Caco-2 (cell line): ENCODE data around the gene IRF9. TPM values are rescaled to one million over a fixed set of nuclear protein-coding genes. Genes with fewer than 3 reads are reported as not detected.

Experiments used
- BruUV-seq: library from RNA; stranded (reverse); fragments of 400-500 nt; replicated peaks from 2 replicates; lab custom pipeline; 2021; lab: Mats Ljungman, UMichigan
- CTCF ChIA-PET: fragments of 300-600 bp; sonication (Branson Sonifier 250); formaldehyde crosslinking; loops from one replicate; lab custom pipeline; 2022; ENCODE audit warnings: antibody characterized with exemption; lab: Charles Lee
- POLR2A ChIA-PET: fragments of 300-600 bp; sonication (Branson Sonifier 250); formaldehyde crosslinking; loops from one replicate; lab custom pipeline; 2022; ENCODE audit warnings: antibody characterized with exemption; lab: Charles Lee
- DNase-seq, 2 experiments: peaks; one replicate each; pipeline versions ENCODE4 v3.0.0 to v3.0.0-alpha.2; 2020 to 2022
- H3K27me3 ChIP-seq: replicated peaks from 2 replicates; pipeline ENCODE4 v1.6.0; 2011; ENCODE audit warnings: low read length; ENCODE audit not compliant: control insufficient read depth, insufficient read depth
- H3K36me3 ChIP-seq: 2 replicates; pipeline ENCODE4 v1.5.1; 2011; ENCODE audit warnings: low read length; ENCODE audit not compliant: control insufficient read depth, insufficient read depth
- H3K4me1 ChIP-seq: fragments of 250-450 bp; sonication (Bioruptor Pico); 2 replicates; pipeline ENCODE4 v1.5.1; 2020; ENCODE audit warnings: mild to moderate bottlenecking
- H3K4me3 ChIP-seq: 2 replicates; pipeline ENCODE4 v1.5.1; 2011; ENCODE audit warnings: low read depth, mild to moderate bottlenecking, control low read depth, low read length
- H3K9me3 ChIP-seq: fragments of 250-450 bp; sonication (Bioruptor Pico); 2 replicates; pipeline ENCODE4 v1.5.1; 2020; ENCODE audit warnings: mild to moderate bottlenecking, moderate library complexity
- H3K27ac Mint-ChIP-seq: one replicate; pipeline ENCODE4 v1.8.0; 2022; ENCODE audit warnings: mixed read lengths; ENCODE audit not compliant: unreplicated experiment
- H3K27me3 Mint-ChIP-seq: one replicate; pipeline ENCODE4 v1.8.0; 2022; ENCODE audit warnings: mixed read lengths; ENCODE audit not compliant: insufficient read depth, unreplicated experiment
- H3K36me3 Mint-ChIP-seq: one replicate; pipeline ENCODE4 v1.8.0; 2022; ENCODE audit warnings: mild to moderate bottlenecking, mixed read lengths; ENCODE audit not compliant: insufficient read depth, unreplicated experiment
- H3K4me1 Mint-ChIP-seq: one replicate; pipeline ENCODE4 v1.8.0; 2022; ENCODE audit warnings: low read depth, mixed read lengths; ENCODE audit not compliant: unreplicated experiment
- H3K4me3 Mint-ChIP-seq: one replicate; pipeline ENCODE4 v1.8.0; 2022; ENCODE audit warnings: mild to moderate bottlenecking, moderate library complexity, mixed read lengths; ENCODE audit not compliant: unreplicated experiment
- H3K9me3 Mint-ChIP-seq: one replicate; pipeline ENCODE4 v1.8.0; 2022; ENCODE audit warnings: mixed read lengths; ENCODE audit not compliant: unreplicated experiment
- intact Hi-C: fragments of 100-400 bp; cut with micrococcal nuclease; formaldehyde crosslinking; loops from one replicate; pipeline ENCODE4 v1.10.0; 2022; ENCODE audit not compliant: unreplicated experiment
- total RNA-seq: library from RNA; stranded (reverse); gene quantifications from 2 replicates; pipeline ENCODE4 v1.2.3, GENCODE V29; 2022
- TF ChIP-seq, protein P1 (sequence below), 2 experiments: fragments of 200-600 bp in 1 of 2; IDR thresholded peaks; 1 replicate in 1 of 2; 2 replicates in 1 of 2; pipeline versions ENCODE4 v1.5.1 to v1.8.0; 2011 to 2022; ENCODE audit warnings: antibody characterized with exemption in 1 of 2, control low read depth in 1 of 2, inconsistent platforms in 1 of 2, low read depth in 1 of 2, low read length in 1 of 2, mild to moderate bottlenecking in 1 of 2, moderate library complexity in 1 of 2; ENCODE audit not compliant: insufficient read depth in 1 of 2, severe bottlenecking in 1 of 2, unreplicated experiment in 1 of 2

Gene IRF9
- total RNA-seq, 1 experiment from 2014 or later, result 55.4 TPM

DNA sequence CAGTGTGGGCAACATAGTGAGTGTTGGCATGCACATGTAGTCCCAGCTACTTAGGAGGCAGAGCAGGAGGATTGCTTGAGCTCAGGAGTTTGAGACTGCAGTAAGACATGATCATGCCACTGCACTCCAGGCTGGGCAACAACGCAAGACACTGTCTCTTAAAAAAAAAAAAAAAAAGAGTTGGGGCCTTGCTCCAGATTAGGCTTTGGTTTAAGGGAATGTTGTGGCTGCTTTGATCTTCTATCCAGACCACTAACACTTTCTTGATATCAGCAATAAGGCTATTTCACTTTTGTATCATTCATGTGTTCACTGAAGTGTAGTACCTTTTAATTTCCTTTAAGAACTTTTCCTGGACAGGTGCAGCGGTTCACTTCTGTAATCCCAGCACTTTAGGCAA is 33.4 kb upstream of the IRF9 start:
- no peaks in the 10 kb centered on the region for H3K36me3 Mint-ChIP-seq
- DNase-seq, result no peak
- BruUV-seq, result no TSS peak
- TF ChIP-seq, protein P1, sequence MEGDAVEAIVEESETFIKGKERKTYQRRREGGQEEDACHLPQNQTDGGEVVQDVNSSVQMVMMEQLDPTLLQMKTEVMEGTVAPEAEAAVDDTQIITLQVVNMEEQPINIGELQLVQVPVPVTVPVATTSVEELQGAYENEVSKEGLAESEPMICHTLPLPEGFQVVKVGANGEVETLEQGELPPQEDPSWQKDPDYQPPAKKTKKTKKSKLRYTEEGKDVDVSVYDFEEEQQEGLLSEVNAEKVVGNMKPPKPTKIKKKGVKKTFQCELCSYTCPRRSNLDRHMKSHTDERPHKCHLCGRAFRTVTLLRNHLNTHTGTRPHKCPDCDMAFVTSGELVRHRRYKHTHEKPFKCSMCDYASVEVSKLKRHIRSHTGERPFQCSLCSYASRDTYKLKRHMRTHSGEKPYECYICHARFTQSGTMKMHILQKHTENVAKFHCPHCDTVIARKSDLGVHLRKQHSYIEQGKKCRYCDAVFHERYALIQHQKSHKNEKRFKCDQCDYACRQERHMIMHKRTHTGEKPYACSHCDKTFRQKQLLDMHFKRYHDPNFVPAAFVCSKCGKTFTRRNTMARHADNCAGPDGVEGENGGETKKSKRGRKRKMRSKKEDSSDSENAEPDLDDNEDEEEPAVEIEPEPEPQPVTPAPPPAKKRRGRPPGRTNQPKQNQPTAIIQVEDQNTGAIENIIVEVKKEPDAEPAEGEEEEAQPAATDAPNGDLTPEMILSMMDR (IDR thresholded peaks at IDR 0.05; ENCODE audit: insufficient read depth in 1 of 2, low read depth in 1 of 2, low read length in 1 of 2, severe bottlenecking in 1 of 2, unreplicated experiment in 1 of 2), result no peak
- no peaks in the 10 kb centered on the region for H3K27me3 Mint-ChIP-seq
- no peak overlapping the region for H3K4me3 ChIP-seq
- intact Hi-C loops, result no loop called here
- H3K4me1 Mint-ChIP-seq, result no peaks in the 10 kb centered on the region
- POLR2A ChIA-PET, result no interaction called here
- no peak overlapping the region for H3K4me3 Mint-ChIP-seq
- H3K36me3 ChIP-seq, result no peaks in the 10 kb centered on the region; the same call in 1 of the 2 replicates
- no peaks in the 10 kb centered on the region for H3K27me3 ChIP-seq
- CTCF ChIA-PET, result interaction anchor here (0.6 kb wide), 1 partner anchor 195 kb away, joined by 6 read pairs; no protein-coding TSS in a partner anchor
- H3K27ac Mint-ChIP-seq, result no peak overlapping the region
- no peaks in the 10 kb centered on the region for H3K9me3 Mint-ChIP-seq
- H3K9me3 ChIP-seq, result no peaks in the 10 kb centered on the region
- no peaks in the 10 kb centered on the region for H3K4me1 ChIP-seq

DNA sequence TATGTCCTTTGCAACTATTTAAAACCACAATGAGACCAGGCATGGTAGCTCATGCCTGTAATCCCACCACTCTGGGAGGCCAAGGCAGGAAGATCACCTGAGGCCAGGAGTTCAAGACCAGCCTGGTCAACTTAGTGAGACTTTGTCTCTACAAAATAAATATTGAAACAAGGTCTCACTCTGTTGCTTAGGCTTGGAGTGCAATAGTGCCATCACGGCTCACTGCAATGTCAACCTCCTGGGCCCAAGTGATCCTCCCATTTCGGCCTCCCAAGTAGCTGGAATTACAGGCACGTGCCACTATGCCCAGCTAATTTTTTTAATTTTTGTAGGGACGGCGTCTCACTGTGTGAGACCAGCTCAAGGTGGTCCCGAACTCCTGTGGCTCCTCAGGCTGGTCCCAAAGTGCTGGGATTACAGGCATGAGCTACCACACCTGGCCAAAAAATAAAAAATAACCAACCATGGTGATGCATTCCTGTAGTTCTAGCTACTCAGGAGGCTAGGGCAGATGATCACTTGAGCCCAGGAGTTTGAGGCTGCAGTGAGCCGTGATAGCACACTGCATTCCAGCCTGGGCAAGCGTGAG is 31.6 kb upstream of the IRF9 start:
- Histone ChIP-seq H3K27me3 (no peaks in the 10 kb centered on the region), H3K4me1 (no peaks in the 10 kb centered on the region), H3K4me3 (no peak overlapping the region), H3K36me3 (no peaks in the 10 kb centered on the region), H3K9me3 (no peaks in the 10 kb centered on the region)
- BruUV-seq, result no TSS peak
- ChIA-PET POLR2A (no interaction called here), CTCF (no interaction called here)
- no peaks in the 10 kb centered on the region for H3K36me3 Mint-ChIP-seq
- H3K27ac Mint-ChIP-seq, result no peak overlapping the region
- TF ChIP-seq, protein P1 (IDR thresholded peaks at IDR 0.05; ENCODE audit: insufficient read depth in 1 of 2, low read depth in 1 of 2, low read length in 1 of 2, severe bottlenecking in 1 of 2, unreplicated experiment in 1 of 2), result no peak
- intact Hi-C loops, result no loop called here
- no peaks in the 10 kb centered on the region for H3K27me3 Mint-ChIP-seq
- H3K9me3 Mint-ChIP-seq, result no peaks in the 10 kb centered on the region
- H3K4me1 Mint-ChIP-seq, result no peaks in the 10 kb centered on the region
- no peak overlapping the region for H3K4me3 Mint-ChIP-seq
- no peak for DNase-seq

DNA sequence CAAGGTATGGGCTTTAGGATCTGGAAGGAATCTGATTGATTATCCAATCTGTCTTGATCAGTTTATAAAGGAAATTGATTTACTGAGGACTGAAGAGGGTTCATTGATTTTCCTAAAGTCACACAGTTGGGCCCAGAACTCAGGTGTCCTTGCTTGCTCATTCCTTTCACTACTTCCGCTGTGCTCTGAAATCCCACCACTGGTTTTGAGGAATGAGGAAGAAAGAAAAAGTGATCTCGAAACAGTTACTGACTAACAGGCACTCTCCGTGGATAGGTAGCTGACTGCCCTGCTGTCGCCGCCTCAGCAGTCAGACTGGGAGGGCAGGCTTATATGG is 30.7 kb upstream of the IRF9 start, which contains the start of gene FITM1:
Gene FITM1, plus strand, starts transcription at position 280 of the 337 bp plus-strand sequence. CDS start 905 bp downstream, outside the sequence.
- no peaks in the 10 kb centered on the region for H3K9me3 Mint-ChIP-seq
- no peak for DNase-seq
- Histone ChIP-seq H3K4me3 (no peak within 1 kb of the TSS), H3K36me3 (no peaks in the 10 kb centered on the region), H3K27me3 (no peaks in the 10 kb centered on the region), H3K9me3 (no peaks in the 10 kb centered on the region), H3K4me1 (no peaks in the 10 kb centered on the region; the same call in 1 of the 2 replicates)
- H3K4me3 Mint-ChIP-seq, result no peak within 1 kb of the TSS
- TF ChIP-seq, protein P1 (IDR thresholded peaks at IDR 0.05; ENCODE audit: insufficient read depth in 1 of 2, low read depth in 1 of 2, low read length in 1 of 2, severe bottlenecking in 1 of 2, unreplicated experiment in 1 of 2), result no peak
- BruUV-seq, result no TSS peak
- intact Hi-C loops, result no loop called here
- POLR2A ChIA-PET, result no interaction called here
- peaks cover 5% of the 10 kb centered on the region for H3K4me1 Mint-ChIP-seq
- no peak within 1 kb of the TSS for H3K27ac Mint-ChIP-seq
- CTCF ChIA-PET, result no interaction called here
- H3K27me3 Mint-ChIP-seq, result no peaks in the 10 kb centered on the region
- H3K36me3 Mint-ChIP-seq, result no peaks in the 10 kb centered on the region
